Sigmoid colon (tissue), 4 donors: ENCODE measurements around the gene CREB1.

ENCODE experiments used
- EP300 ChIP-seq, 4 donors: sonication (generic); formaldehyde crosslinking; IDR thresholded peaks; one replicate each; pipeline ENCODE4 v1.6.1; 2017; ENCODE audit warnings: antibody characterized with exemption in 4 of 4
- POLR2A ChIP-seq, 2 donors: fragments of 450-650 bp; IDR thresholded peaks; one replicate each; pipeline ENCODE4 v1.6.1; 2016; ENCODE audit warnings: antibody characterized with exemption in 2 of 2, mild to moderate bottlenecking in 2 of 2, moderate library complexity in 2 of 2
- TF ChIP-seq, protein P1 (sequence below), 4 experiments: fragments of 450-650 bp in 3 of 4; fragments of 200-600 bp in 1 of 4; IDR thresholded peaks; one replicate each; pipeline ENCODE4 v1.5.1; 2016 to 2019; ENCODE audit warnings: antibody characterized with exemption in 4 of 4, mild to moderate bottlenecking in 3 of 4, moderate library complexity in 2 of 4

DNA sequence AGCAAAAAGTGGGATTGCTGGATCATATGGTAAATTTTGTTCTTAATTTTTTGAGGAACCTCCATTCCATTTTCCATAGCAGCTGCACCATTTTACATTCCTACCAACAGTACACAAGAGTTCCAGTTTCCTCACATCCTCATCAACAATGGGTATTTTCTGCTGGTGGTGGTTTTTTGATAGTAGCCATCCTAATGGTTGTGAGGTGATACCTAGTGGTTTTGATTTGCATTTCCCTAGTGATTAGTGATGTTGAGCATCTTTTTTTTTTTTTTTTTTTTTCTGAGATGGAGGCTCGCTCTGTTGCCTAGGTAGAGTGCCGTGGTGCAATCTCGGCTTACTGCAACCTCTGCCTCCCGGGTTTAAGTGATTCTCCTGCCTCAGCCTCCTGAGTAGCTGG, 65.0 kb downstream of the CREB1 start:
- TF ChIP-seq, protein P1, sequence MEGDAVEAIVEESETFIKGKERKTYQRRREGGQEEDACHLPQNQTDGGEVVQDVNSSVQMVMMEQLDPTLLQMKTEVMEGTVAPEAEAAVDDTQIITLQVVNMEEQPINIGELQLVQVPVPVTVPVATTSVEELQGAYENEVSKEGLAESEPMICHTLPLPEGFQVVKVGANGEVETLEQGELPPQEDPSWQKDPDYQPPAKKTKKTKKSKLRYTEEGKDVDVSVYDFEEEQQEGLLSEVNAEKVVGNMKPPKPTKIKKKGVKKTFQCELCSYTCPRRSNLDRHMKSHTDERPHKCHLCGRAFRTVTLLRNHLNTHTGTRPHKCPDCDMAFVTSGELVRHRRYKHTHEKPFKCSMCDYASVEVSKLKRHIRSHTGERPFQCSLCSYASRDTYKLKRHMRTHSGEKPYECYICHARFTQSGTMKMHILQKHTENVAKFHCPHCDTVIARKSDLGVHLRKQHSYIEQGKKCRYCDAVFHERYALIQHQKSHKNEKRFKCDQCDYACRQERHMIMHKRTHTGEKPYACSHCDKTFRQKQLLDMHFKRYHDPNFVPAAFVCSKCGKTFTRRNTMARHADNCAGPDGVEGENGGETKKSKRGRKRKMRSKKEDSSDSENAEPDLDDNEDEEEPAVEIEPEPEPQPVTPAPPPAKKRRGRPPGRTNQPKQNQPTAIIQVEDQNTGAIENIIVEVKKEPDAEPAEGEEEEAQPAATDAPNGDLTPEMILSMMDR (IDR thresholded peaks at IDR 0.05) = no peak
- TF ChIP-seq POLR2A (IDR thresholded peaks at IDR 0.05) (no peak), EP300 (IDR thresholded peaks at IDR 0.05) (no peak)
